ENCODE results near the gene CAMTA1.

CAMTA1 gene

GRCh38 chr1:7639435-7640131, 854.3 kb downstream of the CAMTA1 start:
- DNase-seq, result no peak

GRCh38 chr1:7640350-7640749, 855.1 kb downstream of the CAMTA1 start:
- no peak for DNase-seq

DNA sequence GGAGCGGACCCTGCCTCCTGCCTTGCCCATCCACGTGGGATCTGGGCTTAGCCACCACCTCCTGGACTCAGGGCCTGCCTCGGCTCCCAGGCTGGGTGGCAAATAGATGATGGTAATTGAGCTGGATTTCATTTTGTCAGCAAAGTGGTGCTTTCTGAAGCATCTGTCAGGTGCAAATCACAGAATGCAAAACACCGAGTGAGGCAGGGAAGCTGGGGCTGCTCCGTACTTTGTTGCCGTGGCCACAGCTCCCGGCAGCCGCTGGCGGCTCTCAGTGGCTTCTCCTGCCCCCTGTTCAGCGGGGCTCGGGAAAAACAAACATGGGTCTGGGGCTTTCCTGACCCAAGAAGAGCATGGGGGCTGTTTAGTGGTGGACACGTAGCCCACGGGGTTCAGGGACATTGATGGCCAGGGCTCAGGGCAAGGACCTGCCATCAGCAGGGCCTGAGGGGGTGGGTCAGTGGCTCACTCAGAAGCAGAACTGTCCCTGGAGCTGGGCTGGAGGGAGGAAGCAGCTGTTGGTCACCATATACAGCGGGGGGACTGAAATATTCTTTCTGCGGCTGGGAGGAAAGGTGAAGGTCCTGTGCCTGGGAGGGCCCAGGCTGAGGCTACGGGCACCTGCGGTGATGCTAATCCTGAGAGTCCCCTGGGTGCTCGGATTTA, 855.8 kb downstream of the CAMTA1 start:
- DNase-seq, result no peak

- DNase-seq, result no peak
These were observed 856.5 kb downstream of the CAMTA1 start for GRCh38 chr1:7641587-7642417.

DNA sequence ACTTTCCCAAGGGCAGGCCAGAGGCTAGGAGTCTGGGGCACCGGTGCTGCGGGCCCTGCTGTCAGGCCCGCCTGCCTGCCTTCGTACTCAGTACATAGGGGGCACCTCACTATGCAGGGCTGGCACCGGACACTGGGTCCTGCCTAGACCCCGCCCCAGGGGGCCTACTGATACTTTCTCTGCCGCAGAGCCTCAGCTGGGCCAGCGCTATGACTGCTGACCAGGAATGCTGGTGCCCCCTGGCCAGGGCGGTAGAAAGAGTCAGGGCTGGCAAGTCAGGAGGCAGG, 857.1 kb downstream of the CAMTA1 start:
- DNase-seq, result no peak

- DNase-seq, result no peak
These were observed 857.7 kb downstream of the CAMTA1 start for GRCh38 chr1:7642781-7643529.

DNA sequence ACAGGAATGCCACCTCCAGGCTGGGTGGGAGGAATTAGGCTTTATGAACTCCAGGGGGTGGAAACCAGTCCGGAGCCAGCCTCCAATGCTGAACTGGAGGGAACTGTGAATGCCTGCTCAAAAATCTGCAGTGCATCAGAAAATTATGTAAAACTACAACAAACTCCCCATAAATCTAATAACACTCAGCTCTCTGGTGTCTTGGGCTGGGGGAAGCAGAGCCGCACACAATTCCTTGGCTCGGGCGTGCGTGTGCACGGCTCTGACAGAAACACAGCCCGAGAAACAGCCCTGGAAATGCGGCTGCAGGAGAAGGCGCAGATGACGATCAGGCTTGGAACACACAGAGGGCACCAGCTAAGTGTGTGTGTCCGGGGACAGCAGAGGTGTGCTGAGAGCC, 858.3 kb downstream of the CAMTA1 start:
- no peak for DNase-seq

DNA sequence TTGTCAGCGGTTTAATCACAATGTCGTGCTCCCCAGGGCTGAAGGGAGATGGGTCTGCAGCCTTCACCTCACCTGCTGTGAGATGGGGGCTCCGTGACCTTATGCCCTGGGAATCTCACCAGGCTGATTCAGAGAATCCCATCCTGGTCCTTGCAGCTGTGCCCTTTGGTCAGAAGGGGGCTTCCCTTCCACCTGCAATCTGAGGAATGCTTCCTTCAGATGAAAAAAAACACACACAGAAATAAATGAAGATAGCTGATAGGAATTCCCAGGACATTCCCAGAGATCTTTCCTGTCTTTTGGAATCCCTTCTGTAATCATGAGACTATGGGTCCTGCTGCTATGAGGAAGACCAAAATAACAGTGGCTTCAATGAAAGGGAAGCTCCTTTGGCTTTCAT, 858.8 kb downstream of the CAMTA1 start:
- no peak for DNase-seq

GRCh38 chr1:7644961-7645750, 859.9 kb downstream of the CAMTA1 start:
- peak; percentile 97 for DNase-seq

DNA sequence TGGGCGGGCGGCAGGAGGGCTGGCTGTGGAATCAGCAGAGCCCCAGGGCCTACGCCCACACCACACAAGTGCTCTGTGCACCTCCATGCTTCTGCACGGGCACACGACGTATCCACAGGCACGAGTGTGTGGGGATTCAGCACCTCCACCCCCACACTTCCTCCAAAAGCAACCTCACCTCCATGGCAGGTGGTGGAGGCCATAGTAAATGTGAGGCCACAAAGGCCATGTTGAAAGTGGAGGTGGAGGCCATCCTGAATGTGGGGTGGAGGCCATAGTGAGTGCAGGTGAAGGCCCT, 860.4 kb downstream of the CAMTA1 start:
- DNase-seq, result no peak

DNA sequence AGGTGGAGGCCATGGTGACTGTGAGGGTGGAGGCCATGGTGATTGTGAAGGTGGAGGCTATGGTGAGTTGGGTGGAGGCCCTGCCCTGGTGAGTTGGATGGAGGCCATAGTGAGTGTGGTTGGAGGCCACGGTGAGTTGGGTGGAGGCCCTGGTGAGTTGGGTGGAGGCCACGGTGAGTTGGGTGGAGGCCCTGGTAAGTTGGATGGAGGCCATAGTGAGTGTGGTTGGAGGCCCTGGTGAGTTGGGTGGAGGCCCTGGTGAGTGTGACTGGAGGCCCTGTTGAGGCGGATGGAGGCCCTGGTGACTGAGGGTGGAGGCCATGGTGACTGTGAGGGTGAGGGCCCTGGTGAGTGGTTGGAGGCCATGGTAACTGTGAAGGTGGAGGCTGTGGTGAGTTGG, 860.9 kb downstream of the CAMTA1 start:
- no peak for DNase-seq

- peak; percentile 85 for DNase-seq
These were observed 862.0 kb downstream of the CAMTA1 start for GRCh38 chr1:7646981-7647901.

DNA sequence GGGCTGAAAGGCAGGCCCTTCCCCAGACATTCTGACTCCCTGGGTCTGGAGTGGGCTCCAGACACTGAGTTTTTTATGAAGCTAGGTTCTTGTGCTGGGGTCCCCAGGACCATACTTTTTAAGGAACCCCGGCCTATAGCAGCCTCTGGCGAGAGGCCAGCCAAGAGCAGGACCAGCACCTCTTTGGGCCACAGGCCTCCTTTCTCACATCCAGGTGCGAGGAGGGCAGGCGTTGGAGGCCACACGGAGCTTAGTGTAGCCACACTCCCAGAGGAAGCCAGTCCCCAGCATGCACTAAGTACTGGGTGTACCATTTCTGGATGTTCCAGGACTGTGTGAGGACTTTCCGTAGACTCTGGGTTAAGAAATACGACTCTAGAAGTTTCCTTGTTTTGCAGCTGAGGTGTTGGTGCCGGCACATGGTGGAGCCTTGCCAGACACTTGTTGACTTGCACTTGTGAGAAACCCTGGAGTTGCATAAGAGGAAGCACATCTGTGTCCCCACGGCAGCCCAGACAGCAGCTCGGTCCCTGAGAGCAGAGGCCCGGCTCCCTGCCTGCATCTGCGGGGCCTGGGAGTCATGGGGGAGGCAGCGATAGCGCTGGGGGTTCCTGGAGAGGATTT, 863.6 kb downstream of the CAMTA1 start:
- no peak for DNase-seq

- DNase-seq, result peak; percentile 84
These were observed 865.5 kb downstream of the CAMTA1 start for GRCh38 chr1:7650801-7651200.

- DNase-seq, result peak; percentile 83
These were observed 865.9 kb downstream of the CAMTA1 start for GRCh38 chr1:7651203-7651602.

DNA sequence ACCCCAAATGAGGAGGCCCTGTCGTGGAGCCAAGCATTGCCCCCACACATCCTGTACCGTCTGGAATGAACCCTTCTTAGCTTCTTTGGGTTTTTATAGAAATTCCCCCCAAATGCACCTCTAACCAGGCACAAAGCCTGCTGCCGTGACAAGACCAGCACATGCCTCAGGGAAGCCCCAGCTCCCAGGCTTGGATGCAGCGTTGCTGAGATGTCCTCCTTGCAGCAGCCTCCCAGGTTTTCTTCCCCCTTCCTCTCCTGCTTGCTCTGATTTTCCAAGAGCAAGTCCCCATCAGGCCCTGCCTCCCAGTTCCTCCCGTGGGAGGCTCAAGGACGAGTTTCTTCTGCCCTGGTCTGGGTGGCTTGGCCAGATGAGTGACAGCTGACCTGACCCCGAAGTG, 866.8 kb downstream of the CAMTA1 start:
- no peak for DNase-seq

- no peak for DNase-seq
These were observed 867.4 kb downstream of the CAMTA1 start for GRCh38 chr1:7652515-7653098.

DNA sequence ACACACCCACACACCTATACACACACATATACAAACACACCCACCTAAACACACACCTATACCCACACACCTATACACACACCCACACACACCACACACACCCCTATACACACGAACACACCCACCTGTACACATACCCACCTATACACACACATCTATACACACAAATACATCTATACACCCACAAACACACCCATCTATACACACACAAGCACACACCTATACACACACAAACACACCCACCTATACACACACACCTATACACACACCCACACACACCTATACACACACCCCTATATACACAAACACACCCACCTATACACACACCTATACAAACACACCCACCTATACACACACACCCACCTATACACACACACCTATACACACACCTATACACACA, 869.5 kb downstream of the CAMTA1 start:
- no peak for DNase-seq

GRCh38 chr1:7655354-7655753, 870.1 kb downstream of the CAMTA1 start:
- DNase-seq, result no peak

GRCh38 chr1:7656557-7657215, 871.4 kb downstream of the CAMTA1 start:
- no peak for DNase-seq

Data from COR-L47 (cell line).